ENCODE measurements around the gene TMEM80.

The TMEM80 gene

DNA sequence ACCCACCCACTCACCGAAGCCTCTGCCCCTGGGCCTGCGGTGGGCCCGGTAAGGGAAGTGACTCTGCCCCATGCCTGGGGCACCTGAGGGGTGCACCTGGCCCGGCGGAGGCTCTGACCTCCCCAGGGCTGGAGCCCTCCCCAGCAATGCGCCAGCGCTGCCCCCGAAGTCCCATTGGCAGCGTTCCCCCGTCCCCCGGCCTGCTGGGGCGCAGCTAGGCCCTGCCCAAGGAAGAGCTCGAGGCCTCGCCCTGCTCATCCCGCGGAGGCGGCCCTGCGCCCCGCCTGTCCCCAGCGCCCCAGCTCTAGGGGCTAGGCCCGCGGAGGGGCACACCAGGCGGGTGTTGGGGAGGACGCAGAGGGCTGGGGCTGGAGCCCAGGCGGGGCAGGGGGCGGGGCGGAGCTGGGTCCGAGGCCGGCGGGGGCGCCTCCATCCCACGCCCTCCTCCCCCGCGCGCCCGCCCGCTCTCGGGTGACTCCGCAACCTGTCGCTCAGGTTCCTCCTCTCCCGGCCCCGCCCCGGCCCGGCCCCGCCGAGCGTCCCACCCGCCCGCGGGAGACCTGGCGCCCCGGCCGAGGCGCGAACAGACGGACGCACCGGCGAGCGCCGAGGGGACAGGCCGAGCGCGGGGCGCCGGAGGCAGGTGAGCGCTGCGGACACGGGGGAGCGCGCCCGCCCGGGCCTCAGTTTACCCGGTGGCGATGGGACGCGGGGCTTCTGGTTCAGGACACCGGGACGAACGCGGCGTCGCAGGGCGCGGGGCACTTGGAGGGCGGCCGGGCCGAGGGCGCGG lies 10.2 kb downstream of the TMEM80 start, which contains the start of gene EPS8L2:
EPS8L2 (plus strand) TSS at position 586 of the 793 bp plus-strand sequence. CDS start 3,177 bp downstream, outside the sequence.
- Histone ChIP-seq H3K27me3 (ENCODE audit: control insufficient read depth in 2 of 2, insufficient read depth in 2 of 2, low read length in 2 of 2) (peaks cover 0 to 5% of the 10 kb centered on the region in 2 donors), H3K4me3 (ENCODE audit: low read length in 2 of 2) (peak within 1 kb of the TSS; percentile 79 to 84), H3K9ac (ENCODE audit: low read depth in 1 of 2, low read length in 2 of 2) (peak within 1 kb of the TSS; percentile 84 to 97), H3K36me3 (ENCODE audit: control insufficient read depth in 2 of 2, insufficient read depth in 2 of 2, low read length in 2 of 2) (peaks cover 0 to 6% of the 10 kb centered on the region in 2 donors), H3K27ac (ENCODE audit: low read depth in 2 of 2, low read length in 2 of 2) (peak within 1 kb of the TSS; percentile 95 to 99), H3K4me1 (ENCODE audit: control insufficient read depth in 2 of 2, insufficient read depth in 2 of 2, low read length in 2 of 2) (peaks cover 58 to 73% of the 10 kb centered on the region in 2 donors), H3K9me3 (ENCODE audit: control insufficient read depth in 2 of 2, low read length in 2 of 2) (no peaks in the 10 kb centered on the region)

- Histone ChIP-seq H3K36me3 (ENCODE audit: control insufficient read depth in 2 of 2, insufficient read depth in 2 of 2, low read length in 2 of 2) (peaks cover 0 to 4% of the 10 kb centered on the region in 2 donors), H3K27me3 (ENCODE audit: control insufficient read depth in 2 of 2, insufficient read depth in 2 of 2, low read length in 2 of 2) (peaks cover 0 to 5% of the 10 kb centered on the region in 2 donors), H3K9ac (ENCODE audit: low read depth in 1 of 2, low read length in 2 of 2) (peak overlapping the region; percentile 83 to 97), H3K9me3 (ENCODE audit: control insufficient read depth in 2 of 2, low read length in 2 of 2) (no peaks in the 10 kb centered on the region), H3K27ac (ENCODE audit: low read depth in 2 of 2, low read length in 2 of 2) (peak overlapping the region; percentile 95 to 99), H3K4me3 (ENCODE audit: low read length in 2 of 2) (peak overlapping the region; percentile 79 to 84), H3K4me1 (ENCODE audit: control insufficient read depth in 2 of 2, insufficient read depth in 2 of 2, low read length in 2 of 2) (peaks cover 60 to 79% of the 10 kb centered on the region in 2 donors)
Measured at GRCh38 chr11:706439-706956, 10.9 kb downstream of the TMEM80 start.

DNA sequence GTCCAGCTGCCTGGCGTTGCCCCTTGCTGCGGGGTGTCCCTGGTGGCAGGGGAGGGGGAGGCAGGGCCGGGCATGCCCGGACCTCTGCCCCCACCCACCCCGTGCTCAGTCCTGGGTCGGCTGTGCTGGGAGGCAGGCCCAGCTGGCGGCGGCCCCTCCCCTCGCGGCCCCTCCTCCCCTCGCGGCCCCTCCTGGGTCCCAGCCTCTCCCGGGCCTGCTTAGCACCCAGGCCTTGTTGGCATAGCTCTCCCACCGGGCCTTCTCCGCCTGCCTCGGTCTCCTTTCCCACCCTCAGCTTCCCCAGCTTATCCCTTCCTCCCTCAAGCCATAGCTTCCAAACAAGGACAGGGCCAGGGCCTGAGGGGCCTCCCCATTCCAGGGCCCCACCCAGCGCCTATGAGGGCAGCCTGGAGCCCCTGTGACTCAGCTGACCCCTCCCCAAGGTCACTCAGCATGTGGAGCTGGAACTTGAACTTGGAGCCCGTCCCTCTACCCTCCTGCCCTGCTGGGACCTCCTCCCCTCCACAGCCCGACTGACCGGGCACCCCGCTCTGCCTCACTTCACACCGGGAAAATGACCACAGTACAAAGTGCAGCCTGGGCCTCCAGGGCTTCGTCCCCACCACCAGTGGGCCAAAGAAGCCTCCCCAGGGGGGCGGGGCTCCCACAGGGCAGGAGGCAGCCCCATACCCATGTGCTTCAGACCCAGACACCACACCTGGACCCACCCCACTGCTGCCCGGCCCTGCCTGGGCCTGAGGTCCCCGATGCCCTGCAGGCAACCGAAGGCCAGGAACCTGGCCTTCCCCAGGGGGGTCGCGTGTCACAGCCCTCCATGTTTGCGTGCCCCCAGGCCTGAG lies 11.6 kb downstream of the TMEM80 start:
- Histone ChIP-seq H3K9me3 (ENCODE audit: control insufficient read depth in 2 of 2, low read length in 2 of 2) (no peaks in the 10 kb centered on the region), H3K4me3 (ENCODE audit: low read length in 2 of 2) (peak overlapping the region; percentile 79 to 84), H3K36me3 (ENCODE audit: control insufficient read depth in 2 of 2, insufficient read depth in 2 of 2, low read length in 2 of 2) (no peaks in the 10 kb centered on the region), H3K9ac (ENCODE audit: low read depth in 1 of 2, low read length in 2 of 2) (peak overlapping the region; percentile 83 to 97), H3K27ac (ENCODE audit: low read depth in 2 of 2, low read length in 2 of 2) (peak overlapping the region; percentile 95 to 99), H3K27me3 (ENCODE audit: control insufficient read depth in 2 of 2, insufficient read depth in 2 of 2, low read length in 2 of 2) (peaks cover 0 to 5% of the 10 kb centered on the region in 2 donors), H3K4me1 (ENCODE audit: control insufficient read depth in 2 of 2, insufficient read depth in 2 of 2, low read length in 2 of 2) (peaks cover 59 to 79% of the 10 kb centered on the region in 2 donors)

DNA sequence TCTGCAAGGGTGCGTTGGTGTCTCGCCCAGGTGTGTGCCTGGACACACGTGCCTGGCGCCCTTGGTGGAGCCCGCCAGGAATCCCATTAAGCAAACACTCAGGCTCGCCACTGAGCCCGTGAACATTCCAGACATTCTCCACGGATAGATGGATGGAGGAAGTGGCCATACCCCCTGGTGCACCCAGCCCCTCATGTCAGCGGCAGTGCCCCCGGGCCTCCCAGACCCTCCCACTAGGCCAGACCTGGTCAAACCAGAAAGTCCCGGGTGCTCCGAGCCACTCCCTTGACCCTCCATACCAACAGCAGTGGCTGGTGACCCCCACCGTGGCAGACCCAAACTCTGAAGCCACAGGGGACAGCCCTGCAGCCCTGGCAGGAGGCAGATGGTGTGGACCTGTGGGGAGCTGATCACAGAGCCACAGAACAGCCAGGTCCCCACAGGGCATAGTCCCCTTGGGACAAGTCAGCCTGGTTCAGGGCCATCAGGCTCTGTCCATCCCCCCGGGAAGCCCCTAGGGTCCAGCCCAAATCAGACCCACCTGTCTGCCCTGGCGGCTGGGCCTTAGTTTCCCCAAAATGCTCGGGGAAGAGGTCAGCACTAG lies 12.3 kb downstream of the TMEM80 start:
- H3K4me1 ChIP-seq (ENCODE audit: control insufficient read depth in 2 of 2, insufficient read depth in 2 of 2, low read length in 2 of 2) = peaks cover 56 to 80% of the 10 kb centered on the region in 2 donors
- peak overlapping the region; percentile 79 to 84 for H3K4me3 ChIP-seq (ENCODE audit: low read length in 2 of 2)
- H3K36me3 ChIP-seq (ENCODE audit: control insufficient read depth in 2 of 2, insufficient read depth in 2 of 2, low read length in 2 of 2) = no peaks in the 10 kb centered on the region
- H3K27me3 ChIP-seq (ENCODE audit: control insufficient read depth in 2 of 2, insufficient read depth in 2 of 2, low read length in 2 of 2) = peaks cover 0 to 5% of the 10 kb centered on the region in 2 donors
- peak overlapping the region in 1 of 2 donors; percentile 97 for H3K9ac ChIP-seq (ENCODE audit: low read depth in 1 of 2, low read length in 2 of 2)
- peak overlapping the region; percentile 95 to 99 for H3K27ac ChIP-seq (ENCODE audit: low read depth in 2 of 2, low read length in 2 of 2)
- no peaks in the 10 kb centered on the region for H3K9me3 ChIP-seq (ENCODE audit: control insufficient read depth in 2 of 2, low read length in 2 of 2)

DNA sequence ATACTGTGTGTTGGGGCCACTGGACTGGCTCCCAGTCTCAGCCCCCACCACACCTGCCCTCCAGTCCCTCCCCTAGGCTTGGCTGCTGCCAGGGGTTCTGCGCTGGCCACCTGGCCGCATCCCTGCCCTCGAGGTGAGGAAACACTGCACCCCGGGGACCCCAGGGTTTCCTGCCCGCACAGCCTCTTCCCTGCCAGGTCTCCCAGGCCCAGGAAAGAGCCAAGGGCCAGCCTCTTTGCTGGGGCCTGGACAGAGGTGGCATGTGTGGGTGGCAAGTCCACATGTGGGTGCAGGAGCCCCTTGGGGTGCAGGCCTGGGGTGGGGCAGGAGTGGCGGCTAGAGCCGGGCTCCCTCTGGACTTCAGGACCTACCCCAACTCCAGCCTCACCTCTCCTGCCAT lies 12.9 kb downstream of the TMEM80 start:
- Histone ChIP-seq H3K9ac (ENCODE audit: low read depth in 1 of 2, low read length in 2 of 2) (peak overlapping the region in 1 of 2 donors; percentile 5), H3K27ac (ENCODE audit: low read depth in 2 of 2, low read length in 2 of 2) (no peak overlapping the region), H3K36me3 (ENCODE audit: control insufficient read depth in 2 of 2, insufficient read depth in 2 of 2, low read length in 2 of 2) (no peaks in the 10 kb centered on the region), H3K27me3 (ENCODE audit: control insufficient read depth in 2 of 2, insufficient read depth in 2 of 2, low read length in 2 of 2) (peaks cover 0 to 5% of the 10 kb centered on the region in 2 donors), H3K4me1 (ENCODE audit: control insufficient read depth in 2 of 2, insufficient read depth in 2 of 2, low read length in 2 of 2) (peaks cover 54 to 79% of the 10 kb centered on the region in 2 donors), H3K9me3 (ENCODE audit: control insufficient read depth in 2 of 2, low read length in 2 of 2) (no peaks in the 10 kb centered on the region), H3K4me3 (ENCODE audit: low read length in 2 of 2) (no peak overlapping the region)

- H3K9ac ChIP-seq (ENCODE audit: low read depth in 1 of 2, low read length in 2 of 2) = peak overlapping the region in 1 of 2 donors; percentile 41
- H3K27ac ChIP-seq (ENCODE audit: low read depth in 2 of 2, low read length in 2 of 2) = peak overlapping the region; percentile 5 to 70
- no peaks in the 10 kb centered on the region for H3K36me3 ChIP-seq (ENCODE audit: control insufficient read depth in 2 of 2, insufficient read depth in 2 of 2, low read length in 2 of 2)
- H3K9me3 ChIP-seq (ENCODE audit: control insufficient read depth in 2 of 2, low read length in 2 of 2) = no peaks in the 10 kb centered on the region
- H3K4me1 ChIP-seq (ENCODE audit: control insufficient read depth in 2 of 2, insufficient read depth in 2 of 2, low read length in 2 of 2) = peaks cover 46 to 71% of the 10 kb centered on the region in 2 donors
- H3K27me3 ChIP-seq (ENCODE audit: control insufficient read depth in 2 of 2, insufficient read depth in 2 of 2, low read length in 2 of 2) = peaks cover 0 to 5% of the 10 kb centered on the region in 2 donors
- peak overlapping the region in 1 of 2 donors; percentile 17 for H3K4me3 ChIP-seq (ENCODE audit: low read length in 2 of 2)
Measured at GRCh38 chr11:709109-709997, 13.7 kb downstream of the TMEM80 start.

DNA sequence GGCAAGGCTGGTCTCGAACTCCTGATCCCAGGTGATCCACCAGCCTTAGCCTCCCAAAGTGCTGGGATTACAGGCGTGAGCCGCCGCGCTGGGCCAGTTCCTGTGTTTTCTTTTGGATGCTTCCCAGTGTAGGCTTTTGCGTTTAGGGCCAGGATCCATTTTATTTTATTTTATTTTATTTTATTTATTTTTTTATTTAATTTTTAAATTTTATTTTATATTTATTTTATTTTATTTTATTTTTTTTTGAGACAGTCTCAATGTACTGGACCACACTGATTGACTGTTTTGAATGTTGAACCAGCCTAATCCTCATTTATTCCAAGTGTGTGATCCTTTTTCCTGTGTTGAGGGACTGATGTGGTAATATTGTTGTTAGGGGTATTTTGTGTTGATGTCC lies 18.8 kb downstream of the TMEM80 start:
- peaks cover 0 to 2% of the 10 kb centered on the region in 2 donors for H3K27me3 ChIP-seq (ENCODE audit: control insufficient read depth in 2 of 2, insufficient read depth in 2 of 2, low read length in 2 of 2)
- H3K9ac ChIP-seq (ENCODE audit: low read depth in 1 of 2, low read length in 2 of 2) = no peak overlapping the region
- no peak overlapping the region for H3K4me3 ChIP-seq (ENCODE audit: low read length in 2 of 2)
- no peak overlapping the region for H3K27ac ChIP-seq (ENCODE audit: low read depth in 2 of 2, low read length in 2 of 2)
- H3K36me3 ChIP-seq (ENCODE audit: control insufficient read depth in 2 of 2, insufficient read depth in 2 of 2, low read length in 2 of 2) = peaks cover 3 to 5% of the 10 kb centered on the region in 2 donors
- H3K4me1 ChIP-seq (ENCODE audit: control insufficient read depth in 2 of 2, insufficient read depth in 2 of 2, low read length in 2 of 2) = peaks cover 21 to 31% of the 10 kb centered on the region in 2 donors
- H3K9me3 ChIP-seq (ENCODE audit: control insufficient read depth in 2 of 2, low read length in 2 of 2) = no peaks in the 10 kb centered on the region

DNA sequence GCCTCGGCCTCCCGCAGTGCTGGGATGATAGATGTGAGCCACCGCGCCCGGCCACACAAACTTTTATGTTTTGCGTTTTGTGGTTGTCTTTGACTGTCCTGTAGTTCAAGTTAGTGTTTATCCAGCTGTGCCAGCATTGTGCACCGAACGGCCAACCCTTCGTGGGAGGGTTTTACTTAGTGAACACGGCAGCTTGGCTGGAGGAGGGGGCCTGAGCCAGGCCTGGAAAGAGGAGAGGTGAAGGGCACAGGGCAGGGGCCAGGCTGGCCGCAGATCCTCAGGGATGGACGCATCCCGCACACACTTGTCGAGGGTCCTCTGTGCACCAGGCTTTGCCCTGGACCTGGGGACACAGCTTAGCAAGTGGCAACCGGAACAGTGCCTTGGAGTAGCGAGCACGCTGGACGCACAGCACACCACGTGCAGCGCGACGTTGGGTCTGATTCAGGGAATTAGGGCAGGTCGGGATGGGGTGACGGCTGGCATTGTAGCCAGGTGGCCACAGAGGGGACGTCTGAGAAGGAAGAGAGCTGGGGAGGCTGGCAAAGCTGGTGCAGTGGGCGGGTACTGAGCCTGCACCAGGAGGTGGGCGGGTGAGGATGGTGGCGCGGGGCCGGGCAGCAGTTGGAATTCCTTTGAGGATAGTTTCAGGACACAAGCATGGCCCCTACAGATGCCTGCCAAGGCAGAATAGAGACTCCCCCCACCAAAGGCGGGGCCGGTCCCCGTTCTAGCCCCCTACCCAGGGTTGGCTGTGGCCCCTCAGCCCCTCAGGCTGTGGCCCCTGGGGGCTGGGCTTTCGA lies 23.8 kb downstream of the TMEM80 start:
- no peaks in the 10 kb centered on the region for H3K9me3 ChIP-seq (ENCODE audit: control insufficient read depth in 2 of 2, low read length in 2 of 2)
- no peaks in the 10 kb centered on the region for H3K27me3 ChIP-seq (ENCODE audit: control insufficient read depth in 2 of 2, insufficient read depth in 2 of 2, low read length in 2 of 2)
- H3K9ac ChIP-seq (ENCODE audit: low read depth in 1 of 2, low read length in 2 of 2) = no peak overlapping the region
- H3K4me1 ChIP-seq (ENCODE audit: control insufficient read depth in 2 of 2, insufficient read depth in 2 of 2, low read length in 2 of 2) = peaks cover 14 to 19% of the 10 kb centered on the region in 2 donors
- H3K27ac ChIP-seq (ENCODE audit: low read depth in 2 of 2, low read length in 2 of 2) = no peak overlapping the region
- peaks cover 8 to 20% of the 10 kb centered on the region in 2 donors for H3K36me3 ChIP-seq (ENCODE audit: control insufficient read depth in 2 of 2, insufficient read depth in 2 of 2, low read length in 2 of 2)
- H3K4me3 ChIP-seq (ENCODE audit: low read length in 2 of 2) = no peak overlapping the region
